A673 (cell line): ENCODE data around the gene ME3. TPM values are rescaled to one million over a fixed set of nuclear protein-coding genes. Genes with fewer than 3 reads are reported as not detected.

Source experiments
- BruUV-seq: library from RNA; stranded (reverse); fragments of 400-500 nt; replicated peaks from 2 replicates; lab custom pipeline; 2021; lab: Mats Ljungman, UMichigan
- CTCF ChIA-PET: fragments of 300-600 bp; sonication (Branson Sonifier 250); formaldehyde crosslinking; loops from one replicate; lab custom pipeline; 2022; ENCODE audit warnings: antibody characterized with exemption; lab: Charles Lee
- POLR2A ChIA-PET: fragments of 300-600 bp; sonication (Branson Sonifier 250); formaldehyde crosslinking; loops from one replicate; lab custom pipeline; 2022; ENCODE audit warnings: antibody characterized with exemption; ENCODE audit not compliant: low non-redundant PET; lab: Charles Lee
- DNase-seq: peaks from one replicate; pipeline ENCODE4 v3.0.0-alpha.2; 2015; ENCODE audit warnings: low spot score
- H3K27ac ChIP-seq: fragments of 200-600 bp; sonication (generic); 2 replicates; pipeline ENCODE4 v1.5.1; 2016; ENCODE audit warnings: mixed run types, low read depth, mild to moderate bottlenecking, mixed read lengths, antibody characterized with exemption, low read length; ENCODE audit not compliant: poor library complexity, severe bottlenecking
- H3K27me3 ChIP-seq: fragments of 200-600 bp; sonication (generic); replicated peaks from 2 replicates; pipeline ENCODE4 v1.6.1; 2017; ENCODE audit warnings: mixed run types, low read depth, mild to moderate bottlenecking, mixed read lengths, antibody characterized with exemption, low read length; ENCODE audit not compliant: insufficient read depth, poor library complexity
- H3K36me3 ChIP-seq: fragments of 200-600 bp; sonication (generic); 2 replicates; pipeline ENCODE4 v1.6.1; 2016; ENCODE audit warnings: mixed run types, mild to moderate bottlenecking, mixed read lengths, antibody characterized with exemption, low read length; ENCODE audit not compliant: insufficient read depth, poor library complexity, severe bottlenecking
- H3K4me1 ChIP-seq: fragments of 200-600 bp; sonication (generic); 2 replicates; pipeline ENCODE4 v1.6.1; 2017; ENCODE audit warnings: mixed run types, mild to moderate bottlenecking, mixed read lengths, antibody characterized with exemption, low read length; ENCODE audit not compliant: insufficient read depth, poor library complexity, severe bottlenecking
- H3K4me3 ChIP-seq: fragments of 200-600 bp; sonication (generic); 2 replicates; pipeline ENCODE4 v1.5.1; 2016; ENCODE audit warnings: low read depth, mixed run types, mild to moderate bottlenecking, mixed read lengths, low read length; ENCODE audit not compliant: poor library complexity, severe bottlenecking
- H3K9me3 ChIP-seq: fragments of 200-600 bp; sonication (generic); 2 replicates; pipeline ENCODE4 v1.6.1; 2016; ENCODE audit warnings: mixed run types, low read depth, mild to moderate bottlenecking, mixed read lengths, antibody characterized with exemption, low read length; ENCODE audit not compliant: poor library complexity, severe bottlenecking
- CTCF ChIP-seq: fragments of 300-800, 200-600 bp; sonication (generic); conservative IDR thresholded peaks from 2 replicates; pipeline ENCODE4 v1.5.1; 2017; ENCODE audit warnings: low read depth, mild to moderate bottlenecking, antibody characterized with exemption, low read length, moderate library complexity, mixed read lengths
- EZH2 ChIP-seq: fragments of 200-600 bp; sonication (generic); IDR thresholded peaks from 2 replicates; pipeline ENCODE4 v1.6.1; 2017; ENCODE audit warnings: borderline replicate concordance, low read depth, mild to moderate bottlenecking, mixed read lengths, antibody characterized with exemption, low read length; ENCODE audit not compliant: poor library complexity, severe bottlenecking
- intact Hi-C: fragments of 100-400 bp; cut with micrococcal nuclease; formaldehyde crosslinking; loops from one replicate; pipeline ENCODE4 v1.10.0; 2022; ENCODE audit not compliant: unreplicated experiment
- total RNA-seq: library from RNA; stranded (reverse); gene quantifications from 2 replicates; pipeline ENCODE4 v1.2.3, GENCODE V29; 2021

ME3 gene
- total RNA-seq, 1 experiment from 2014 or later: 7.6 TPM

- BruUV-seq: no TSS peak
- Histone ChIP-seq H3K27me3 (no peaks in the 10 kb centered on the region), H3K4me3 (no peak overlapping the region), H3K27ac (no peak overlapping the region), H3K36me3 (no peaks in the 10 kb centered on the region), H3K9me3 (no peaks in the 10 kb centered on the region), H3K4me1 (peaks cover under 1% of the 10 kb centered on the region)
- POLR2A ChIA-PET: no interaction called here
- intact Hi-C loops: no loop called here
- CTCF ChIA-PET: no interaction called here
- DNase-seq: no peak
- TF ChIP-seq EZH2 (no peak), CTCF (no peak)
Measured at GRCh38 chr11:86463120-86463519, 209.3 kb downstream of the ME3 start.

DNA sequence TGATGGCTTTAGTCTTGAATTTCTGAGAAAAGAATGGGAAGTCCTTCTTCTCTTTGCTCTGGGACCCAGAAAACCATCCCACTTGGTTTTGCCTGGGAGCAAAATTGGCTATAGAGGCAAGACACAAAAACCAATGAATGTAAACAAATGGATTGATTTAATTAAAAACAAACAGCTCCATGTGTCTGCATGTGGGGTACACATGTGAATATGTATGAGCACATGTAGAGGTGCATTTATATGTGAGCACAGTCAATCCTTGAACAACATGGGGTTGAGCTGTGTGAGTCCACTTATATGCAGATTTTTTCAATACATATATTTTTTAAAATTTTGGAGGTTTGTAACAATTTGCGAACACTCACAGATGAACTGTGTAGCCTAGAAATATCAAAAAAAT lies 210.5 kb downstream of the ME3 start:
- Histone ChIP-seq H3K4me3 (no peak overlapping the region), H3K36me3 (no peaks in the 10 kb centered on the region), H3K4me1 (peaks cover 8% of the 10 kb centered on the region), H3K27me3 (no peaks in the 10 kb centered on the region), H3K9me3 (no peaks in the 10 kb centered on the region), H3K27ac (no peak overlapping the region)
- BruUV-seq: no TSS peak
- TF ChIP-seq CTCF: no peak
- no peak for TF ChIP-seq EZH2
- CTCF ChIA-PET: no interaction called here
- no peak for DNase-seq
- POLR2A ChIA-PET: no interaction called here
- intact Hi-C loops: no loop called here

DNA sequence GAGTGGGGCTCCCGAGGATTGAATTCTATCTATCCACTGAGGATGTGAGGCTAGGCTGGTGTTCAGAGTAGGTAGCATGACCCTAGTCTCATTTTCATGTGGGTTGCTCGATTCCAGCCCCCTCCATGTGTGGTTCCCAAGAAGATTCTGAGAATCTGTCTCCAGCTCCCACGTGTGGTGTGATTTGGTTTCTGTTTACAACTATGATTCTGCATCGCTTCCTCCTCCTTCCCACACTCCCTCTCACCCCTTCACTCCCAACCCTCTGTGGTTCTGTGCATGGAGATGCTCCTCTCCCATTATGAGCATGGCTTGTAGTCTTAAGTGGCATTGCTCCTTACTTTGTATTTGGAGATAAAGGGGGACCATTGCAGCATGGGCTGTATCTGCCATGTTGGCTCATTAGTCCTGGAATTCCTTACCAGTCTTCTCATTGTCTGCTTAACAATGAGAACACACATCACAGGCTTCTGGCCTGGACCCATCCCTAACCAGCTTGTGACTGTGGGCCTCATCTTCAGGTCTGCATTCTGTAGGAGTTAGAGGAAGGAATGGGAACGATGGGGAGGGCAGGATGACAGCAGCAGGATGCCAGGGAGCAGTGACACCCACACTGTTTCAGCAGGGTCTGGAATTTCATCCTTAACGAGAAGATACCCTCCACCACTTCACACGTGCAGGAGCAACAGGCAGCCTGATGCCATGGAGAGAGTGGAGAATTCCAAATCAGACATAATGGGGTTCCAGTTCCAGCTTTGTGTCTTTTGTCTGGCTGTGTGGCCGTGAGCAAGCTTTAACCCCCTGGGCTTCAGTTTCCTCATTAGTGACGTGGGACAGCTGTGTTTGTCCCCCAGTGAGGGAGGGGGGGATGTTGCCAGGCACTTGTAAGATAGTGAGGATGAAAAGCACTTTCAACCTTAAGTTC lies 211.7 kb downstream of the ME3 start:
- Histone ChIP-seq H3K4me1 (peaks cover 8% of the 10 kb centered on the region), H3K27ac (no peak overlapping the region), H3K27me3 (no peaks in the 10 kb centered on the region), H3K9me3 (no peaks in the 10 kb centered on the region), H3K36me3 (no peaks in the 10 kb centered on the region), H3K4me3 (no peak overlapping the region)
- no peak for TF ChIP-seq CTCF
- TF ChIP-seq EZH2: no peak
- intact Hi-C loops: no loop called here
- no TSS peak for BruUV-seq
- no peak for DNase-seq
- ChIA-PET CTCF (interaction anchor here (1.0 kb wide), 1 partner anchor 148 kb away, joined by 3 read pairs; no protein-coding TSS in a partner anchor), POLR2A (no interaction called here)
